Natural killer cell (primary cell): Measurements from ENCODE around the gene ABCA9. TPM values are rescaled to one million over a fixed set of nuclear protein-coding genes. Genes with fewer than 3 reads are reported as not detected.
"Not testable (repeated sequence)": the region's sequence is repeated elsewhere in the genome, so short reads cannot be mapped to it uniquely, and the experiment has no call there.

ENCODE experiments used
- ATAC-seq, 3 donors: fragments of 150-1000 bp in 2 of 3; fragments of 200-7000 bp in 1 of 3; cut with Tn5 transposase; 1 replicate in 1 of 3; 2 replicates in 2 of 3; pipeline ENCODE4 v1.10.0; 2021; ENCODE audit warnings: mild to moderate bottlenecking in 2 of 3, moderate library complexity in 2 of 3
- DNase-seq, 2 donors: peaks; one replicate each; pipeline versions ENCODE4 v3.0.0 to v3.0.0-alpha.2; 2013 to 2021; ENCODE audit warnings: mixed read lengths in 1 of 2
- H3K27ac ChIP-seq: one replicate; pipeline ENCODE4 v1.5.1; 2013; ENCODE audit warnings: mild to moderate bottlenecking, low read length
- H3K27me3 ChIP-seq: one replicate; pipeline ENCODE4 v1.6.1; 2013; ENCODE audit warnings: low read length; ENCODE audit not compliant: control insufficient read depth, insufficient read depth
- H3K36me3 ChIP-seq: one replicate; pipeline ENCODE4 v1.6.1; 2013; ENCODE audit warnings: low read length; ENCODE audit not compliant: control insufficient read depth, insufficient read depth
- H3K4me1 ChIP-seq: one replicate; pipeline ENCODE4 v1.6.1; 2013; ENCODE audit warnings: low read length; ENCODE audit not compliant: control insufficient read depth, insufficient read depth
- H3K4me3 ChIP-seq: one replicate; pipeline ENCODE4 v1.5.1; 2013; ENCODE audit warnings: low read length
- H3K9me3 ChIP-seq: one replicate; pipeline ENCODE4 v1.6.1; 2013; ENCODE audit warnings: low read length; ENCODE audit not compliant: control insufficient read depth, insufficient read depth
- H3K27ac Mint-ChIP-seq, 2 donors: one replicate each; pipeline ENCODE4 v1.8.0; 2022; ENCODE audit warnings: mild to moderate bottlenecking in 2 of 2, mixed read lengths in 2 of 2, moderate library complexity in 1 of 2
- H3K27me3 Mint-ChIP-seq, 2 donors: one replicate each; pipeline ENCODE4 v1.8.0; 2022; ENCODE audit warnings: low read depth in 2 of 2, mixed read lengths in 2 of 2
- H3K36me3 Mint-ChIP-seq: one replicate; pipeline ENCODE4 v1.8.0; 2022; ENCODE audit warnings: mixed read lengths
- H3K4me1 Mint-ChIP-seq, 2 donors: one replicate each; pipeline ENCODE4 v1.8.0; 2022; ENCODE audit warnings: mixed read lengths in 2 of 2
- H3K4me3 Mint-ChIP-seq: one replicate; pipeline ENCODE4 v1.8.0; 2022; ENCODE audit warnings: mild to moderate bottlenecking, moderate library complexity, mixed read lengths
- H3K9me3 Mint-ChIP-seq, 2 donors: one replicate each; pipeline ENCODE4 v1.8.0; 2022; ENCODE audit warnings: mixed read lengths in 2 of 2
- WGBS: methylation state at CpG from one replicate; pipeline ENCODE4 v1.1.7; 2013; ENCODE audit warnings: missing lambda C conversion rate; ENCODE audit not compliant: insufficient coverage; 5-methylcytosine and 5-hydroxymethylcytosine counted together
- intact Hi-C: fragments of 100-400 bp; cut with micrococcal nuclease; formaldehyde crosslinking; loops from one replicate; pipeline ENCODE4 v1.14.2; 2022
- total RNA-seq, 4 donors: library from RNA; stranded (reverse); fragments of 120-200 nt in 1 of 4; gene quantifications; one replicate each; pipeline versions ENCODE4 v1.2.3 to v1.2.4, GENCODE V29; 2013 to 2022
- TF ChIP-seq, protein P1 (sequence below): fragments of 200-600 bp; IDR thresholded peaks from one replicate; pipeline ENCODE4 v1.8.0; 2022; ENCODE audit warnings: antibody characterized with exemption

Gene ABCA9
- total RNA-seq, 3 donors from 2014 or later (not counting 1 experiment from before 2014, with no cell fraction given): 0.05 to 1.2 (median 0.63) TPM

DNA sequence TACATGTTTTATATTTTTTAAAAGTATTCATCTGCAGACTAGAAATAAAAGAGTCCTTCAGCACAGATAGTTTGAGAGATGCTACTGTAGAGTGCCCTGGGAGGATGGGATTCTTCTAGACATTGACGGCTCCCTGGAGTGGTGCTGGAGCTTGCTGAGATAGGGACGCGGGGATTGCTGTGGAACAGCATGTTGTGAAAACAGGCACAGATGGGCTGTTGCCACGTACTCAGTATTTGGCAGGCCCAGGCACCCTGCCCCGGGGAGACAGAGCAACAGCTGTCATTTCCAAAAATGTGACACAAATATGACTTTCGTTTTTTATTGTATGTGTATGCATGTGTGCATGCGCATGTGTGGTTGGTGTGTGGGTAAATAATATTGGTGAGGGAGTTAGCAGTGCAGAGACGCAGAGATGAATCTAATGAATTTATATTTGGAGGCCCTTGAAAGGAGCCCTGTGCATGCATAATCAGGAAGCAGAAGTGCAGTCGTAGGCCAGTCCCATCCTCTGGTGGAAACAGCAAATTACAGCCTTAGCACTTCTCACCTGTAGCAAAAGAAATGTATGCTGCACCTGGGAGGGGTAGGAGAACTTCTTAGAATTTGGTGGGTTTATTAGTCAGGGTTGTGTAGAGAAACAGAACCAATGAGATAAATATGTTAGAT, 99.4 kb downstream of the ABCA9 start:
- Histone ChIP-seq H3K27me3 (no peaks in the 10 kb centered on the region), H3K4me1 (no peaks in the 10 kb centered on the region), H3K9me3 (no peaks in the 10 kb centered on the region), H3K4me3 (no peak overlapping the region), H3K27ac (no peak overlapping the region), H3K36me3 (no peaks in the 10 kb centered on the region)
- TF ChIP-seq, protein P1, sequence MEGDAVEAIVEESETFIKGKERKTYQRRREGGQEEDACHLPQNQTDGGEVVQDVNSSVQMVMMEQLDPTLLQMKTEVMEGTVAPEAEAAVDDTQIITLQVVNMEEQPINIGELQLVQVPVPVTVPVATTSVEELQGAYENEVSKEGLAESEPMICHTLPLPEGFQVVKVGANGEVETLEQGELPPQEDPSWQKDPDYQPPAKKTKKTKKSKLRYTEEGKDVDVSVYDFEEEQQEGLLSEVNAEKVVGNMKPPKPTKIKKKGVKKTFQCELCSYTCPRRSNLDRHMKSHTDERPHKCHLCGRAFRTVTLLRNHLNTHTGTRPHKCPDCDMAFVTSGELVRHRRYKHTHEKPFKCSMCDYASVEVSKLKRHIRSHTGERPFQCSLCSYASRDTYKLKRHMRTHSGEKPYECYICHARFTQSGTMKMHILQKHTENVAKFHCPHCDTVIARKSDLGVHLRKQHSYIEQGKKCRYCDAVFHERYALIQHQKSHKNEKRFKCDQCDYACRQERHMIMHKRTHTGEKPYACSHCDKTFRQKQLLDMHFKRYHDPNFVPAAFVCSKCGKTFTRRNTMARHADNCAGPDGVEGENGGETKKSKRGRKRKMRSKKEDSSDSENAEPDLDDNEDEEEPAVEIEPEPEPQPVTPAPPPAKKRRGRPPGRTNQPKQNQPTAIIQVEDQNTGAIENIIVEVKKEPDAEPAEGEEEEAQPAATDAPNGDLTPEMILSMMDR: no peak
- H3K36me3 Mint-ChIP-seq: no peaks in the 10 kb centered on the region
- WGBS: 79% methylated on average over 9 of the region's 9 CpGs
- intact Hi-C loops: no loop called here
- no peak for DNase-seq
- H3K27me3 Mint-ChIP-seq: peaks cover 0 to 3% of the 10 kb centered on the region in 2 donors
- H3K9me3 Mint-ChIP-seq: no peaks in the 10 kb centered on the region
- ATAC-seq: no peak
- H3K4me3 Mint-ChIP-seq: no peak overlapping the region
- no peak overlapping the region for H3K27ac Mint-ChIP-seq
- no peaks in the 10 kb centered on the region for H3K4me1 Mint-ChIP-seq

DNA sequence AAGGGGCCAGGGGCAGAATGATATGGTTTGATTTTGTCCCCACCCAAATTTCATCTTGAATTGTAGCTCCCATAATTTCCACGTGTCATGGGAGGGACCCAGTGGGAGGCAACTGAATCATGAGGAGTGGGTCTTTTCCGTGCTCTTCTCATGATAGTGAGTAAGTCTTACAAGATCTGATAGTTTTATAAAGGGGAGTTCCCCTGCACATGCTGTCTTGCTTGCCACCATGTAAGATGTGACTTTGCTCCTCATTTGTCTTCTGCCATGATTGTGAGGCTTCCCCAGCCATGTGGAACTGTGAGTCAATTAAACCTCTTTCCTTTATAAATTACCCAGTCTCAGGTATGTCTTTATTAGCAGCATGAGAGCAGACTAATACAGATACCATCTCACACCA, 101.6 kb downstream of the ABCA9 start:
- H3K4me1 ChIP-seq, H3K27ac Mint-ChIP-seq, H3K4me3 Mint-ChIP-seq, ATAC-seq, H3K36me3 Mint-ChIP-seq, H3K27ac ChIP-seq, H3K9me3 ChIP-seq, H3K36me3 ChIP-seq, intact Hi-C loops, H3K4me1 Mint-ChIP-seq, H3K27me3 Mint-ChIP-seq, H3K27me3 ChIP-seq, H3K4me3 ChIP-seq, H3K9me3 Mint-ChIP-seq, DNase-seq: not testable (repeated sequence)
- 100% methylated on average over 2 of the region's 2 CpGs for WGBS

DNA sequence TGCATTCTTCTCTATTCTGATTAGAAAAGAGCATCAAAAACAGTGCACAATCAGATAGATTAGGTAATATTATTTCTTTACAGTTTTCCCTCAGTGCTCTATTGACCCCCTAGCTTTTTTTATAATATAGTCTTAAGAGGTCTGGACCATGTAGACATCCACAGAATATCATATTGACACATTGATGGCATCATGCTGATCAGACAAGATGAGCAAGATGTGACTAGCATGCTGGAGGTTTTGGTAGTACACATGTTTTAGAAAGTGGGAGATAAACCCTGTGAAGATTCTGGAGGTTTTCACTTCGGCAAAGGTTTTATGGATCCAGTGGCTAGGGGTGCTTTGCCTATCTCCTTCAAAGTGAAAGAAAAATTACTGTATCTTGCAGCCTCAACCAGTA, 102.8 kb downstream of the ABCA9 start:
- Histone ChIP-seq H3K36me3 (no peaks in the 10 kb centered on the region), H3K27me3 (no peaks in the 10 kb centered on the region), H3K4me3 (no peak overlapping the region), H3K9me3 (no peaks in the 10 kb centered on the region), H3K27ac (no peak overlapping the region), H3K4me1 (no peaks in the 10 kb centered on the region)
- Mint-ChIP-seq H3K36me3 (no peaks in the 10 kb centered on the region), H3K9me3 (no peaks in the 10 kb centered on the region), H3K4me3 (no peak overlapping the region), H3K4me1 (no peaks in the 10 kb centered on the region), H3K27ac (no peak overlapping the region), H3K27me3 (peaks cover 2 to 3% of the 10 kb centered on the region in 2 donors)
- intact Hi-C loops: no loop called here
- no peak for DNase-seq
- whole genome bisulfite sequencing: 100% methylated on average over 1 of the region's 1 CpG
- TF ChIP-seq, protein P1: no peak
- no peak for ATAC-seq

DNA sequence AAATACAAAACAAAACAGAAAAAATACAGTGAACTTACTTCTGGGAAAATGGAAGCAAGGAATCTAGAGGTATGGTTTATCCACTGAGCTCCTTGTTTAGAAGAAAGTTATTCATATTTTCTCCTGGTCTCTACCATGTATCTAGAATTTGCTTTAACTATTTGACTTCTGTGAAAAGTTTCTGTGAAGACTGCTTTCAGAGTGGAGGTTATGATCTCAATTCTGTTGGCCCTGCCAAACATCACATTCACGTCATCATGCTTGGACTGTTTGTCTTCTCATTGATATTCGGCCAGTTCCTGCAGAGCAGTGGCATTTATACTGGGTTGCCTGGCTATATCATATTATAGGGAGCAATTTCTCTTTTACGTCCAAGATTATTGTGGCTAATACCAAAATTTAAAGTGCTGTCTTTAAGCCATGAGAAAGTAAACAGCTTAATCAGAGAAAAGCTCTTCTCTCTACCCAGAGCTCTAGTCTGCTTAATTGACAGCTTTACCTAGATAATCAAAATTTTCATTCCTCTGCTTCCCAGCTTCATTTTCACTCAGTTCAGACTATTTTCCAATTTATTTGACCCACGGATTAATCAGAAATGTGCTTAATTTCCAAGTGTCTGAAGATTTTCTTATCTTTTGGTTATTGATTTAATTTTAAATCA, 105.4 kb downstream of the ABCA9 start, which contains the start of gene ABCA8:
TSS of gene ABCA8 (minus strand) at position 212 of the 661 bp plus-strand sequence. CDS start 13,358 bp downstream, outside the sequence.
- H3K36me3 Mint-ChIP-seq: no peaks in the 10 kb centered on the region
- intact Hi-C loops: no loop called here

More for the DNA sequence above, 105.4 kb downstream of the ABCA9 start, which contains the start of gene ABCA8:
- Histone ChIP-seq H3K27ac (no peak within 1 kb of the TSS), H3K4me1 (no peaks in the 10 kb centered on the region), H3K9me3 (no peaks in the 10 kb centered on the region), H3K27me3 (no peaks in the 10 kb centered on the region), H3K4me3 (no peak within 1 kb of the TSS), H3K36me3 (no peaks in the 10 kb centered on the region)
- peaks cover 3 to 10% of the 10 kb centered on the region in 2 donors for H3K27me3 Mint-ChIP-seq
- no peaks in the 10 kb centered on the region for H3K9me3 Mint-ChIP-seq
- no peaks in the 10 kb centered on the region for H3K4me1 Mint-ChIP-seq
- TF ChIP-seq, protein P1: no peak
- WGBS: 95% methylated on average over 3 of the region's 4 CpGs
- DNase-seq (no peak), ATAC-seq (no peak)
- no peak within 1 kb of the TSS for H3K4me3 Mint-ChIP-seq
- no peak within 1 kb of the TSS for H3K27ac Mint-ChIP-seq
